A172 (cell line): ENCODE data around the gene XRN1. TPM values are rescaled to one million over a fixed set of nuclear protein-coding genes. Genes with fewer than 3 reads are reported as not detected.

ENCODE experiments used
- DNase-seq: peaks from one replicate; pipeline ENCODE4 v3.0.0-alpha.2; 2015; ENCODE audit warnings: low spot score
- total RNA-seq: library from RNA; depleted of rRNA; stranded (reverse); fragments of >200 nt; shearing (Covaris generic); gene quantifications from 2 replicates; pipeline ENCODE4 v1.2.3, GENCODE V29; 2014; rRNA removed

The XRN1 gene
- total RNA-seq, 1 experiment from 2014 or later = 17.5 TPM

- peak; percentile 76 for DNase-seq
These were observed 175.5 kb downstream of the XRN1 start for GRCh38 chr3:142272200-142272891.

- no peak for DNase-seq
These were observed 177.4 kb downstream of the XRN1 start for GRCh38 chr3:142270407-142270806.

GRCh38 chr3:142269767-142270166 lies 178.1 kb downstream of the XRN1 start:
- no peak for DNase-seq

- DNase-seq = no peak
These were observed 179.4 kb downstream of the XRN1 start for GRCh38 chr3:142268426-142268825.

- no peak for DNase-seq
These were observed 180.6 kb downstream of the XRN1 start for GRCh38 chr3:142267269-142267668.

GRCh38 chr3:142263112-142263511 lies 184.7 kb downstream of the XRN1 start:
- peak; percentile 29 for DNase-seq

- no peak for DNase-seq
These were observed 188.5 kb downstream of the XRN1 start for GRCh38 chr3:142259359-142259758.

- no peak for DNase-seq
These were observed 191.0 kb downstream of the XRN1 start for GRCh38 chr3:142256712-142257333.

Other genes with a start within 250 kb of the XRN1 start
- 16.1 and 23.2 TPM in 2 replicates for gene GK5, start 222.5 kb downstream of the XRN1 start, total RNA-seq
- gene ATR, start 130.7 kb upstream of the XRN1 start, total RNA-seq = 34.7 and 40.8 TPM in 2 replicates
- gene PLS1, start 148.4 kb upstream of the XRN1 start, total RNA-seq = 6.6 and 7.0 TPM in 2 replicates